Heart left ventricle (tissue), 16 donors: Measurements from ENCODE around the gene MEIS2. TPM values are rescaled to one million over a fixed set of nuclear protein-coding genes. Genes with fewer than 3 reads are reported as not detected.

Source experiments
- ATAC-seq, 4 donors: fragments of 200-7000 bp; cut with Tn5 transposase; one replicate each; pipeline ENCODE4 v1.9.1; 2020 to 2022; ENCODE audit warnings: moderate library complexity in 4 of 4, mild to moderate bottlenecking in 3 of 4, moderate number of reproducible peaks in 1 of 4
- DNase-seq, 5 donors: peaks; one replicate each; pipeline ENCODE4 v3.0.0-alpha.2; 2020
- H3K27ac ChIP-seq, 12 donors: fragments of 200-600 bp; sonication (generic) in 4 of 12; one replicate each; pipeline versions ENCODE4 v1.5.0 to v1.8.0; 2016 to 2022; ENCODE audit warnings: mild to moderate bottlenecking in 2 of 12
- H3K27me3 ChIP-seq, 9 donors: fragments of 200-600 bp; sonication (generic) in 2 of 9; one replicate each; pipeline versions ENCODE4 v1.5.1 to v1.8.0; 2016 to 2022; ENCODE audit warnings: mild to moderate bottlenecking in 3 of 9
- H3K36me3 ChIP-seq, 9 donors: fragments of 200-600 bp; sonication (generic) in 2 of 9; one replicate each; pipeline versions ENCODE4 v1.5.0 to v1.8.0; 2018 to 2022; ENCODE audit warnings: mild to moderate bottlenecking in 2 of 9
- H3K4me1 ChIP-seq, 12 donors: fragments of 200-600 bp; sonication (generic) in 4 of 12; one replicate each; pipeline versions ENCODE4 v1.5.0 to v1.8.0; 2016 to 2022; ENCODE audit warnings: mild to moderate bottlenecking in 3 of 12
- H3K4me3 ChIP-seq, 12 donors: fragments of 200-600 bp; sonication (generic) in 4 of 12; one replicate each; pipeline versions ENCODE4 v1.5.0 to v1.8.0; 2017 to 2022; ENCODE audit warnings: mild to moderate bottlenecking in 9 of 12, moderate library complexity in 4 of 12
- H3K9me3 ChIP-seq, 12 donors: fragments of 200-600 bp; sonication (generic) in 4 of 12; one replicate each; pipeline versions ENCODE4 v1.5.0 to v1.8.0; 2016 to 2022; ENCODE audit warnings: mild to moderate bottlenecking in 1 of 12
- POLR2A ChIP-seq, 2 donors: fragments of 450-650 bp; IDR thresholded peaks; one replicate each; pipeline ENCODE4 v1.6.1; 2017; ENCODE audit warnings: antibody characterized with exemption in 2 of 2, mild to moderate bottlenecking in 2 of 2, moderate library complexity in 2 of 2
- WGBS, 4 donors: extraction: QIAGEN DNeasy Blood & Tissue Kit in 2 of 4; methylation state at CpG; one replicate each; pipeline versions ENCODE4 v1.1.5 to v1.1.7; 2013 to 2018; 5-methylcytosine and 5-hydroxymethylcytosine counted together
- intact Hi-C, 10 donors: fragments of 100-400 bp; cut with DNase I; formaldehyde crosslinking; loops; one replicate each; pipeline versions ENCODE4 v1.11.1 to v1.14.2; 2022
- polyA plus RNA-seq, 2 donors: library from polyadenylated mRNA; stranded (reverse); fragments of 200-250 nt; gene quantifications; one replicate each; pipeline ENCODE4 v1.2.3, GENCODE V29; 2013
- total RNA-seq, 9 donors: library from RNA; depleted of rRNA in 2 of 9; stranded (reverse); fragments of >200 nt in 2 of 9; fragmentation: NEBNext Ultra II Directional in 3 of 9; extraction: Animal tissue kit (Norgen Biotek cat#: 25700) in 3 of 9; gene quantifications; one replicate each; pipeline versions ENCODE4 v1.1.0 to v1.2.4, GENCODE V29; 2016 to 2023
- TF ChIP-seq, protein P1 (sequence below), 12 donors: fragments of 200-600 bp; sonication (generic) in 4 of 12; IDR thresholded peaks; one replicate each; pipeline versions ENCODE4 v1.5.0 to v1.8.0; 2018 to 2022; ENCODE audit warnings: antibody characterized with exemption in 12 of 12, mild to moderate bottlenecking in 5 of 12
- donor health status: ischemic (EF 13 %, LVEDD 7.1; RV severe dilation, severe dysfunction).
- donor health status: healthy with polysubstance abuse.
- donor health status: DM: no; HTN: yes; CAD: no.
- donor health status: DM: no; HTN: no; CAD: no.
- donor health status: ischemic (EF 25% LVEDD 6.9; RV normal size, moderate dysfunction).
- donor health status: ischemic (EF 25% LVEDD 5.7; RV mildly dilated, moderate dysfunction).
- donor health status: healthy.
- donor health status: DM: yes; HTN: yes; CAD: no.
- donor health status: ischemic (EF 35%, LVEDD 5.7; RV mildly dilated, moderate dysfunction).
- donor health status: nonischemic (EF 11% LVEDD 7.7; RV severe dilation, severe dysfunction).
- donor health status: DM: yes; HTN: yes; CAD: no.
- donor health status: PGD.
- donor health status: ischemic (EF 29% LVEDD 5.4; RV normal size, mild dysfunction).
- donor health status: nonischemic (EF 23%, LVEDD 6.1; RV moderate dilation, normal function).

MEIS2 gene
- total and polyA plus RNA-seq, 11 donors = 13.2 to 89.7 (median 49.7) TPM

GRCh38 chr15:37056177-37057121 is 43.9 kb downstream of the MEIS2 start:
- Histone ChIP-seq H3K4me3 (peak overlapping the region in 5 of 12 donors; percentile 0 to 35 (median 6)), H3K27ac (peak overlapping the region; percentile 65 to 84 (median 73))
- WGBS, 4 donors = 54 to 59% (median 58%) methylated on average over 21 of the region's 21 CpGs

GRCh38 chr15:37055481-37055880 is 44.9 kb downstream of the MEIS2 start:
- H3K4me3 ChIP-seq = no peak overlapping the region
- no peaks in the 10 kb centered on the region for H3K27me3 ChIP-seq
- H3K36me3 ChIP-seq = peaks cover 0 to 6% (median 0%) of the 10 kb centered on the region in 9 donors
- ATAC-seq (no peak), DNase-seq (no peak)
- TF ChIP-seq, protein P1, sequence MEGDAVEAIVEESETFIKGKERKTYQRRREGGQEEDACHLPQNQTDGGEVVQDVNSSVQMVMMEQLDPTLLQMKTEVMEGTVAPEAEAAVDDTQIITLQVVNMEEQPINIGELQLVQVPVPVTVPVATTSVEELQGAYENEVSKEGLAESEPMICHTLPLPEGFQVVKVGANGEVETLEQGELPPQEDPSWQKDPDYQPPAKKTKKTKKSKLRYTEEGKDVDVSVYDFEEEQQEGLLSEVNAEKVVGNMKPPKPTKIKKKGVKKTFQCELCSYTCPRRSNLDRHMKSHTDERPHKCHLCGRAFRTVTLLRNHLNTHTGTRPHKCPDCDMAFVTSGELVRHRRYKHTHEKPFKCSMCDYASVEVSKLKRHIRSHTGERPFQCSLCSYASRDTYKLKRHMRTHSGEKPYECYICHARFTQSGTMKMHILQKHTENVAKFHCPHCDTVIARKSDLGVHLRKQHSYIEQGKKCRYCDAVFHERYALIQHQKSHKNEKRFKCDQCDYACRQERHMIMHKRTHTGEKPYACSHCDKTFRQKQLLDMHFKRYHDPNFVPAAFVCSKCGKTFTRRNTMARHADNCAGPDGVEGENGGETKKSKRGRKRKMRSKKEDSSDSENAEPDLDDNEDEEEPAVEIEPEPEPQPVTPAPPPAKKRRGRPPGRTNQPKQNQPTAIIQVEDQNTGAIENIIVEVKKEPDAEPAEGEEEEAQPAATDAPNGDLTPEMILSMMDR (IDR thresholded peaks at IDR 0.05) = no peak
- TF ChIP-seq POLR2A (IDR thresholded peaks at IDR 0.05) = no peak
- 88 to 91% (median 91%) methylated on average over 8 of the region's 8 CpGs for WGBS, 4 donors
- peaks cover 0 to 53% (median 35%) of the 10 kb centered on the region in 12 donors for H3K4me1 ChIP-seq
- intact Hi-C loops = loop anchor here in 1 of 10 donors (5.0 kb wide), 1 partner anchor 37 kb away; no protein-coding TSS in a partner anchor
- H3K9me3 ChIP-seq = no peaks in the 10 kb centered on the region
- H3K27ac ChIP-seq = peak overlapping the region in 7 of 12 donors; percentile 18 to 84 (median 75)

More at GRCh38 chr15:37056177-37057121, 43.9 kb downstream of the MEIS2 start:
- H3K4me1 ChIP-seq = peaks cover 0 to 53% (median 35%) of the 10 kb centered on the region in 12 donors
- intact Hi-C loops = loop anchor here in 2 of 10 donors (2.0 to 5.0 kb wide), 2 partner anchors 20 to 36 kb away; no protein-coding TSS in a partner anchor
- no peaks in the 10 kb centered on the region for H3K27me3 ChIP-seq
- peaks cover 0 to 12% (median 0%) of the 10 kb centered on the region in 9 donors for H3K36me3 ChIP-seq
- DNase-seq (peak; percentile 35 to 75 (median 62)), ATAC-seq (peak; percentile 77 to 88 (median 82))
- no peaks in the 10 kb centered on the region for H3K9me3 ChIP-seq
- TF ChIP-seq, protein P1 (IDR thresholded peaks at IDR 0.05) = no peak
- TF ChIP-seq POLR2A (IDR thresholded peaks at IDR 0.05) = no peak

- H3K27me3 ChIP-seq = no peaks in the 10 kb centered on the region
- peaks cover 0 to 52% (median 33%) of the 10 kb centered on the region in 12 donors for H3K4me1 ChIP-seq
- intact Hi-C loops = no loop called here
- WGBS, 4 donors = 76 to 91% (median 80%) methylated on average over 7 of the region's 7 CpGs
- no peak for ATAC-seq
- no peak overlapping the region for H3K27ac ChIP-seq
- peaks cover 0 to 6% (median 0%) of the 10 kb centered on the region in 9 donors for H3K36me3 ChIP-seq
- no peaks in the 10 kb centered on the region for H3K9me3 ChIP-seq
- TF ChIP-seq, protein P1 (IDR thresholded peaks at IDR 0.05) = no peak
- no peak for TF ChIP-seq POLR2A (IDR thresholded peaks at IDR 0.05)
- no peak for DNase-seq
- no peak overlapping the region for H3K4me3 ChIP-seq
These were observed 46.0 kb downstream of the MEIS2 start for GRCh38 chr15:37054336-37054735.

GRCh38 chr15:37053166-37053565 is 47.2 kb downstream of the MEIS2 start:
- Histone ChIP-seq H3K9me3 (no peaks in the 10 kb centered on the region), H3K36me3 (peaks cover 0 to 6% (median 0%) of the 10 kb centered on the region in 9 donors), H3K4me1 (peaks cover 0 to 40% (median 23%) of the 10 kb centered on the region in 12 donors), H3K4me3 (no peak overlapping the region), H3K27me3 (no peaks in the 10 kb centered on the region), H3K27ac (peak overlapping the region in 1 of 12 donors; percentile 18)
- TF ChIP-seq, protein P1 (IDR thresholded peaks at IDR 0.05) = no peak
- TF ChIP-seq POLR2A (IDR thresholded peaks at IDR 0.05) = no peak
- WGBS, 4 donors = 34 to 53% (median 41%) methylated on average over 6 of the region's 6 CpGs
- intact Hi-C loops = no loop called here
- no peak for ATAC-seq
- DNase-seq = no peak
